ENCODE measurements around the gene FGF19.

Gene FGF19

GRCh38 chr11:69654001-69654659 lies 49.7 kb downstream of the FGF19 start:
- DNase-seq, result no peak

- DNase-seq, result no peak
Observed at GRCh38 chr11:69653406-69653960, 50.3 kb downstream of the FGF19 start.

GRCh38 chr11:69652999-69653398 lies 50.8 kb downstream of the FGF19 start:
- DNase-seq, result no peak

GRCh38 chr11:69651834-69652620 lies 51.8 kb downstream of the FGF19 start:
- no peak for DNase-seq

GRCh38 chr11:69650832-69651344 lies 52.9 kb downstream of the FGF19 start:
- DNase-seq, result no peak

- DNase-seq, result no peak
Observed at GRCh38 chr11:69650081-69650831, 53.6 kb downstream of the FGF19 start.

DNA sequence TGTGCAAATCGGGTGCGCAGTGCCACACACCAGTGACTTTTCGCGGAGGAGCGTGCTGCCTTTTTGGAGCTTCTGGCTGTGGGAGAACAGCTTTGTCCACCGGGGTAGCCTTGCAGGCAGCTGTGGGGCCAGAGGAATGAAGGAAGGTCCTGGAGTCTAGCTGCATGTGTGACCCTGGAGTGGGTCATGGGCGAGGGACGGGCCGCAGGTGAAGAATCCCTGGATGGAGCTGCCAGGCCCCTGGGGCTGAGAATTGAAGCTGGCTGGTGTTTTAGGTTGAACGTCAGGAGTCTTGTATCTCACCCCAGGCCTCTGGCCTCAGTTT lies 54.3 kb downstream of the FGF19 start:
- no peak for DNase-seq

GRCh38 chr11:69648679-69649575 lies 54.9 kb downstream of the FGF19 start:
- no peak for DNase-seq

Measured in inflammatory macrophage treated with lipopolysaccharide for 1 hour (primary cell).